ENCODE results near the gene NAA35.

DNA sequence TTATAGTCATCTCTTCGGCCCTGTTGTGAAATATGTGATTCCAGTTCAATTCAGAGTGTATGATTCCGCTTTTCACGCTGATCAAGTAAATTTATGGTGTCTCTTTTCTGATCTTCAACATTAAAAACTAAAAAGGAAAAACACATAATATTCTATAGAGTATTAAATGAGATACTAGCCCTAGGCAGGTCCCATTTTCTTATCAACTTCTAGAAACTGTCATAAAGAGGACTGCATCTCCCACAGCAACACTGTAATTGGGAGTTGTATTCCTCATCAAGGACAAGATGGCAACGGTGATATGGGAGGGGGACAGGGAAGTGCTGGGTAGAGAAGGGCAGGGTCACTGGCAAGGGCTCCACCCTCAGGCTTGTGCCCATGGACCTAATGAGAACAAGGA is 86.8 kb downstream of the NAA35 start:
- TF ChIP-seq FOXP1 (CRISPR knock-in tag; IDR thresholded peaks at IDR 0.05; ENCODE audit: borderline replicate concordance) (no peak), FOXJ3 (CRISPR knock-in tag; IDR thresholded peaks at IDR 0.05; ENCODE audit: borderline replicate concordance) (no peak), ESRRA (CRISPR knock-in tag; IDR thresholded peaks at IDR 0.05; ENCODE audit: borderline replicate concordance) (no peak), TCF7 (CRISPR knock-in tag; IDR thresholded peaks at IDR 0.05; ENCODE audit: low read depth) (no peak), NR2C2 (CRISPR knock-in tag; IDR thresholded peaks at IDR 0.05) (no peak), ELF4 (CRISPR knock-in tag; IDR thresholded peaks at IDR 0.05; ENCODE audit: low read depth) (no peak)
- TF ChIP-seq, protein P1, sequence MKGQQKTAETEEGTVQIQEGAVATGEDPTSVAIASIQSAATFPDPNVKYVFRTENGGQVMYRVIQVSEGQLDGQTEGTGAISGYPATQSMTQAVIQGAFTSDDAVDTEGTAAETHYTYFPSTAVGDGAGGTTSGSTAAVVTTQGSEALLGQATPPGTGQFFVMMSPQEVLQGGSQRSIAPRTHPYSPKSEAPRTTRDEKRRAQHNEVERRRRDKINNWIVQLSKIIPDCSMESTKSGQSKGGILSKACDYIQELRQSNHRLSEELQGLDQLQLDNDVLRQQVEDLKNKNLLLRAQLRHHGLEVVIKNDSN (CRISPR knock-in tag; IDR thresholded peaks at IDR 0.05), result no peak
- TF ChIP-seq, protein P2, sequence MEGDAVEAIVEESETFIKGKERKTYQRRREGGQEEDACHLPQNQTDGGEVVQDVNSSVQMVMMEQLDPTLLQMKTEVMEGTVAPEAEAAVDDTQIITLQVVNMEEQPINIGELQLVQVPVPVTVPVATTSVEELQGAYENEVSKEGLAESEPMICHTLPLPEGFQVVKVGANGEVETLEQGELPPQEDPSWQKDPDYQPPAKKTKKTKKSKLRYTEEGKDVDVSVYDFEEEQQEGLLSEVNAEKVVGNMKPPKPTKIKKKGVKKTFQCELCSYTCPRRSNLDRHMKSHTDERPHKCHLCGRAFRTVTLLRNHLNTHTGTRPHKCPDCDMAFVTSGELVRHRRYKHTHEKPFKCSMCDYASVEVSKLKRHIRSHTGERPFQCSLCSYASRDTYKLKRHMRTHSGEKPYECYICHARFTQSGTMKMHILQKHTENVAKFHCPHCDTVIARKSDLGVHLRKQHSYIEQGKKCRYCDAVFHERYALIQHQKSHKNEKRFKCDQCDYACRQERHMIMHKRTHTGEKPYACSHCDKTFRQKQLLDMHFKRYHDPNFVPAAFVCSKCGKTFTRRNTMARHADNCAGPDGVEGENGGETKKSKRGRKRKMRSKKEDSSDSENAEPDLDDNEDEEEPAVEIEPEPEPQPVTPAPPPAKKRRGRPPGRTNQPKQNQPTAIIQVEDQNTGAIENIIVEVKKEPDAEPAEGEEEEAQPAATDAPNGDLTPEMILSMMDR (IDR thresholded peaks at IDR 0.05), result no peak
- TF ChIP-seq, protein P3, sequence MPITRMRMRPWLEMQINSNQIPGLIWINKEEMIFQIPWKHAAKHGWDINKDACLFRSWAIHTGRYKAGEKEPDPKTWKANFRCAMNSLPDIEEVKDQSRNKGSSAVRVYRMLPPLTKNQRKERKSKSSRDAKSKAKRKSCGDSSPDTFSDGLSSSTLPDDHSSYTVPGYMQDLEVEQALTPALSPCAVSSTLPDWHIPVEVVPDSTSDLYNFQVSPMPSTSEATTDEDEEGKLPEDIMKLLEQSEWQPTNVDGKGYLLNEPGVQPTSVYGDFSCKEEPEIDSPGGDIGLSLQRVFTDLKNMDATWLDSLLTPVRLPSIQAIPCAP (CRISPR knock-in tag; IDR thresholded peaks at IDR 0.05), result no peak
- TF ChIP-seq, protein P4, sequence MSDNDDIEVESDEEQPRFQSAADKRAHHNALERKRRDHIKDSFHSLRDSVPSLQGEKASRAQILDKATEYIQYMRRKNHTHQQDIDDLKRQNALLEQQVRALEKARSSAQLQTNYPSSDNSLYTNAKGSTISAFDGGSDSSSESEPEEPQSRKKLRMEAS (CRISPR knock-in tag; IDR thresholded peaks at IDR 0.05), result no peak
- TF ChIP-seq, protein P5, sequence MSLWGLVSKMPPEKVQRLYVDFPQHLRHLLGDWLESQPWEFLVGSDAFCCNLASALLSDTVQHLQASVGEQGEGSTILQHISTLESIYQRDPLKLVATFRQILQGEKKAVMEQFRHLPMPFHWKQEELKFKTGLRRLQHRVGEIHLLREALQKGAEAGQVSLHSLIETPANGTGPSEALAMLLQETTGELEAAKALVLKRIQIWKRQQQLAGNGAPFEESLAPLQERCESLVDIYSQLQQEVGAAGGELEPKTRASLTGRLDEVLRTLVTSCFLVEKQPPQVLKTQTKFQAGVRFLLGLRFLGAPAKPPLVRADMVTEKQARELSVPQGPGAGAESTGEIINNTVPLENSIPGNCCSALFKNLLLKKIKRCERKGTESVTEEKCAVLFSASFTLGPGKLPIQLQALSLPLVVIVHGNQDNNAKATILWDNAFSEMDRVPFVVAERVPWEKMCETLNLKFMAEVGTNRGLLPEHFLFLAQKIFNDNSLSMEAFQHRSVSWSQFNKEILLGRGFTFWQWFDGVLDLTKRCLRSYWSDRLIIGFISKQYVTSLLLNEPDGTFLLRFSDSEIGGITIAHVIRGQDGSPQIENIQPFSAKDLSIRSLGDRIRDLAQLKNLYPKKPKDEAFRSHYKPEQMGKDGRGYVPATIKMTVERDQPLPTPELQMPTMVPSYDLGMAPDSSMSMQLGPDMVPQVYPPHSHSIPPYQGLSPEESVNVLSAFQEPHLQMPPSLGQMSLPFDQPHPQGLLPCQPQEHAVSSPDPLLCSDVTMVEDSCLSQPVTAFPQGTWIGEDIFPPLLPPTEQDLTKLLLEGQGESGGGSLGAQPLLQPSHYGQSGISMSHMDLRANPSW (CRISPR knock-in tag; conservative IDR thresholded peaks at IDR 0.05; ENCODE audit: low read depth), result no peak
- TF ChIP-seq, protein P6, sequence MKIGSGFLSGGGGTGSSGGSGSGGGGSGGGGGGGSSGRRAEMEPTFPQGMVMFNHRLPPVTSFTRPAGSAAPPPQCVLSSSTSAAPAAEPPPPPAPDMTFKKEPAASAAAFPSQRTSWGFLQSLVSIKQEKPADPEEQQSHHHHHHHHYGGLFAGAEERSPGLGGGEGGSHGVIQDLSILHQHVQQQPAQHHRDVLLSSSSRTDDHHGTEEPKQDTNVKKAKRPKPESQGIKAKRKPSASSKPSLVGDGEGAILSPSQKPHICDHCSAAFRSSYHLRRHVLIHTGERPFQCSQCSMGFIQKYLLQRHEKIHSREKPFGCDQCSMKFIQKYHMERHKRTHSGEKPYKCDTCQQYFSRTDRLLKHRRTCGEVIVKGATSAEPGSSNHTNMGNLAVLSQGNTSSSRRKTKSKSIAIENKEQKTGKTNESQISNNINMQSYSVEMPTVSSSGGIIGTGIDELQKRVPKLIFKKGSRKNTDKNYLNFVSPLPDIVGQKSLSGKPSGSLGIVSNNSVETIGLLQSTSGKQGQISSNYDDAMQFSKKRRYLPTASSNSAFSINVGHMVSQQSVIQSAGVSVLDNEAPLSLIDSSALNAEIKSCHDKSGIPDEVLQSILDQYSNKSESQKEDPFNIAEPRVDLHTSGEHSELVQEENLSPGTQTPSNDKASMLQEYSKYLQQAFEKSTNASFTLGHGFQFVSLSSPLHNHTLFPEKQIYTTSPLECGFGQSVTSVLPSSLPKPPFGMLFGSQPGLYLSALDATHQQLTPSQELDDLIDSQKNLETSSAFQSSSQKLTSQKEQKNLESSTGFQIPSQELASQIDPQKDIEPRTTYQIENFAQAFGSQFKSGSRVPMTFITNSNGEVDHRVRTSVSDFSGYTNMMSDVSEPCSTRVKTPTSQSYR (CRISPR knock-in tag; IDR thresholded peaks at IDR 0.05), result no peak

Measured in WTC11 (cell line).